Measurements from ENCODE around the gene APOD. TPM values are rescaled to one million over a fixed set of nuclear protein-coding genes. Genes with fewer than 3 reads are reported as not detected.
A peak's percentile ranks its signal among the peaks of the same experiment; 100 is the strongest.

Gene APOD
- total RNA-seq, 2 experiments from 2014 or later = 0.44 TPM; not detected in 1

DNA sequence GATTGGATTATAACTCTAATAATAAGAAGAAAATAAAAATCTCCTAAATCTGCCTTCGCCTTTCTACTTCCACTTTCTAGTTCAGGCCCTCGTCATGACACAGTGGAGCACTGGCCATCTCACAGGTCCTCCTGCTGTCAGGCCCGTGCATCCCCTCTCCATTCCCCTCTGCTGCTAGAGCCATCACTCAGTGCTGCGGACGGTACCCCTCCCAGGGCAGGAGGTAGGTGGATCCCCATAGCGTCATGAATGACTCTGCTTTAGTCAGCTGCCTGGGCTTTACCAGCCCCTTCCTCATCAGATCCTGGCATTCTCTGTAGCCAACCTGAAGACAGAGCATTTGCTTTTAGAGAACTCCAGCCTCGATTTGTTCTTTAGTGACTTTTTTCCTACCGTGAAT, 28.6 kb downstream of the APOD start:
- intact Hi-C loops (cut with micrococcal nuclease) = loop anchor here (1.0 to 10.0 kb wide), 4 partner anchors 12 to 352 kb away; partner anchors contain the start of genes PPP1R2 and TNK2
- Mint-ChIP-seq H3K36me3 (ENCODE audit: low read depth) (no peaks in the 10 kb centered on the region), H3K4me3 (peak overlapping the region; percentile 58), H3K27me3 (ENCODE audit: low read depth) (no peaks in the 10 kb centered on the region), H3K9me3 (no peaks in the 10 kb centered on the region), H3K4me1 (ENCODE audit: low read depth) (peaks cover 70% of the 10 kb centered on the region), H3K27ac (peak overlapping the region; percentile 33)
- CTCF ChIA-PET = interaction anchor here (0.8 to 3.2 kb wide), 7 partner anchors 9 to 295 kb away, joined by 3 to 16 read pairs (median 4); partner anchors contain the start of genes PPP1R2 and XXYLT1
- peak; percentile 76 for DNase-seq

- Mint-ChIP-seq H3K4me3 (no peak overlapping the region), H3K9me3 (no peaks in the 10 kb centered on the region), H3K27me3 (ENCODE audit: low read depth) (no peaks in the 10 kb centered on the region), H3K27ac (peak overlapping the region; percentile 44), H3K36me3 (ENCODE audit: low read depth) (no peaks in the 10 kb centered on the region), H3K4me1 (ENCODE audit: low read depth) (peaks cover 76% of the 10 kb centered on the region)
- no peak for DNase-seq
- CTCF ChIA-PET = interaction anchor here (0.6 to 3.2 kb wide), 4 partner anchors 9 to 283 kb away, joined by 3 to 16 read pairs (median 8); partner anchors contain the start of gene XXYLT1
- intact Hi-C loops (cut with micrococcal nuclease) = loop anchor here (2.0 to 10.0 kb wide), 3 partner anchors 16 to 948 kb away; partner anchors contain the start of gene RNF168
These were observed 29.3 kb downstream of the APOD start for GRCh38 chr3:195554458-195554857.

GRCh38 chr3:195553268-195553667, 30.5 kb downstream of the APOD start:
- H3K4me1 Mint-ChIP-seq (ENCODE audit: low read depth) = peaks cover 78% of the 10 kb centered on the region
- H3K27me3 Mint-ChIP-seq (ENCODE audit: low read depth) = no peaks in the 10 kb centered on the region
- no peak overlapping the region for H3K4me3 Mint-ChIP-seq
- no peaks in the 10 kb centered on the region for H3K36me3 Mint-ChIP-seq (ENCODE audit: low read depth)
- CTCF ChIA-PET = interaction anchor here (0.6 to 1.5 kb wide), 3 partner anchors 39 to 282 kb away, joined by 3 to 6 read pairs (median 3); partner anchors contain the start of gene XXYLT1
- no peaks in the 10 kb centered on the region for H3K9me3 Mint-ChIP-seq
- peak overlapping the region; percentile 62 for H3K27ac Mint-ChIP-seq
- DNase-seq = no peak
- intact Hi-C loops (cut with micrococcal nuclease) = loop anchor here (5.0 to 10.0 kb wide), 2 partner anchors 102 to 949 kb away; partner anchors contain the start of gene RNF168

GRCh38 chr3:195551381-195551978, 32.3 kb downstream of the APOD start:
- Mint-ChIP-seq H3K27me3 (ENCODE audit: low read depth) (no peaks in the 10 kb centered on the region), H3K27ac (no peak overlapping the region), H3K4me3 (no peak overlapping the region), H3K36me3 (ENCODE audit: low read depth) (no peaks in the 10 kb centered on the region), H3K9me3 (no peaks in the 10 kb centered on the region), H3K4me1 (ENCODE audit: low read depth) (peaks cover 85% of the 10 kb centered on the region)
- DNase-seq = no peak
- CTCF ChIA-PET = interaction anchor here (1.2 to 1.8 kb wide), 4 partner anchors 9 to 280 kb away, joined by 3 to 6 read pairs (median 4); partner anchors contain the start of genes PPP1R2 and XXYLT1
- intact Hi-C loops (cut with micrococcal nuclease) = loop anchor here (5.0 to 10.0 kb wide), 2 partner anchors 103 to 951 kb away; partner anchors contain the start of gene RNF168

DNA sequence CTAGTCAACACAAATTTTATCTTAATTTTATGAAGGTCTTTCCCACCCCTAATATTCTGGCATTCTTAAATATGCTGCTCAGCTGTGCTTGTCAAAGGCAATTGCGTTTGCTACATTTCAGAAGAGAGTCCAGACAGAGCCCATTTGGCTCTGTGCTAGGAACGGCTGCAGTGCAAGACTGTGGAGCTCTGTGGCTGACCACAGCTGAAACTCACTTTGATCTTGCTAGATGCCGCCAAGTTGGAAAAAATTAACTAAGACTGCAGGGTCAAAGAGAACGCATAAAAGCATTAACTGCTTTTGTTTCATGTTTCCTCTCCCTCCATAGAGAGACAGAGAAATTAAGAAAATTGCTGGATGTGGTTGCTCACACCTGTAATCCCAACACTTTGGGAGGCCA, 33.0 kb downstream of the APOD start:
- peaks cover 85% of the 10 kb centered on the region for H3K4me1 Mint-ChIP-seq (ENCODE audit: low read depth)
- peak overlapping the region; percentile 87 for H3K27ac Mint-ChIP-seq
- H3K36me3 Mint-ChIP-seq (ENCODE audit: low read depth) = no peaks in the 10 kb centered on the region
- H3K27me3 Mint-ChIP-seq (ENCODE audit: low read depth) = no peaks in the 10 kb centered on the region
- intact Hi-C loops (cut with micrococcal nuclease) = loop anchor here (5.0 to 10.0 kb wide), 2 partner anchors 104 to 952 kb away; partner anchors contain the start of gene RNF168
- DNase-seq = no peak
- CTCF ChIA-PET = interaction anchor here (0.6 to 2.3 kb wide), 9 partner anchors 8 to 280 kb away, joined by 3 to 9 read pairs (median 4); partner anchors contain the start of genes PPP1R2 and XXYLT1
- peak overlapping the region; percentile 56 for H3K4me3 Mint-ChIP-seq
- no peaks in the 10 kb centered on the region for H3K9me3 Mint-ChIP-seq

- Mint-ChIP-seq H3K27ac (peak overlapping the region; percentile 87), H3K36me3 (ENCODE audit: low read depth) (no peaks in the 10 kb centered on the region), H3K4me1 (ENCODE audit: low read depth) (peaks cover 83% of the 10 kb centered on the region), H3K9me3 (no peaks in the 10 kb centered on the region), H3K4me3 (peak overlapping the region; percentile 63), H3K27me3 (ENCODE audit: low read depth) (no peaks in the 10 kb centered on the region)
- CTCF ChIA-PET = interaction anchor here (0.6 to 2.3 kb wide), 11 partner anchors 8 to 280 kb away, joined by 3 to 9 read pairs (median 3); partner anchors contain the start of genes PPP1R2 and XXYLT1
- DNase-seq = peak; percentile 85
- intact Hi-C loops (cut with micrococcal nuclease) = loop anchor here (5.0 to 10.0 kb wide), 2 partner anchors 105 to 952 kb away; partner anchors contain the start of gene RNF168
These were observed 33.7 kb downstream of the APOD start for GRCh38 chr3:195549931-195550519.

- peaks cover 87% of the 10 kb centered on the region for H3K4me1 Mint-ChIP-seq (ENCODE audit: low read depth)
- H3K36me3 Mint-ChIP-seq (ENCODE audit: low read depth) = no peaks in the 10 kb centered on the region
These were observed 34.8 kb downstream of the APOD start for GRCh38 chr3:195548987-195549386.

DNA sequence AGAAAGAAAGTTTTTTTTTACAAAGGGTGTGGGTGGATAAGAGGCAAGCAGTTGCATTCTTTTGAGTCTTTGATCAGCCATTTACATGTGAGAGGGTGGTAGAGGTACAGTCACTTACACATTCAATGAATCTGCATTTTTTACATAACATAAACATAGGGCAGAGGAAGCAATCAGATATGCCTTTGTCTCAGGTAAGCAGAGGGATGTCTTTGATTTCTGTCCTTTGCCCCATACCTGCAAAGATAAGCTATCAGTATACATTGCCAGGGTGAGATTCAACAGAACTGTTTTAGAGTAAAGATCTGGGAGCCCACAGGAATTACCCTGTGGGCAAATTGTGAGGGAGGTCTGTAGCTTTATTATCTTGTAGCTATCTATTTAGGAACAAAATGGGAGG, 35.2 kb downstream of the APOD start:
- H3K9me3 Mint-ChIP-seq = no peaks in the 10 kb centered on the region
- H3K27ac Mint-ChIP-seq = no peak overlapping the region
- DNase-seq = no peak
- peaks cover 88% of the 10 kb centered on the region for H3K4me1 Mint-ChIP-seq (ENCODE audit: low read depth)
- H3K36me3 Mint-ChIP-seq (ENCODE audit: low read depth) = no peaks in the 10 kb centered on the region
- no peaks in the 10 kb centered on the region for H3K27me3 Mint-ChIP-seq (ENCODE audit: low read depth)
- H3K4me3 Mint-ChIP-seq = no peak overlapping the region
- CTCF ChIA-PET = interaction anchor here (1.2 to 2.3 kb wide), 2 partner anchors 35 to 277 kb away, joined by 3 to 9 read pairs; partner anchors contain the start of genes APOD and XXYLT1
- intact Hi-C loops (cut with micrococcal nuclease) = no loop called here

More at GRCh38 chr3:195548987-195549386, 34.8 kb downstream of the APOD start:
- CTCF ChIA-PET = interaction anchor here (1.2 to 2.3 kb wide), 2 partner anchors 35 to 278 kb away, joined by 3 to 9 read pairs; partner anchors contain the start of genes APOD and XXYLT1
- intact Hi-C loops (cut with micrococcal nuclease) = no loop called here
- Mint-ChIP-seq H3K4me3 (no peak overlapping the region), H3K27me3 (ENCODE audit: low read depth) (no peaks in the 10 kb centered on the region), H3K27ac (no peak overlapping the region), H3K9me3 (no peaks in the 10 kb centered on the region)
- no peak for DNase-seq

GRCh38 chr3:195548006-195548405, 35.7 kb downstream of the APOD start:
- DNase-seq = no peak
- CTCF ChIA-PET = no interaction called here
- H3K27ac Mint-ChIP-seq = no peak overlapping the region

DNA sequence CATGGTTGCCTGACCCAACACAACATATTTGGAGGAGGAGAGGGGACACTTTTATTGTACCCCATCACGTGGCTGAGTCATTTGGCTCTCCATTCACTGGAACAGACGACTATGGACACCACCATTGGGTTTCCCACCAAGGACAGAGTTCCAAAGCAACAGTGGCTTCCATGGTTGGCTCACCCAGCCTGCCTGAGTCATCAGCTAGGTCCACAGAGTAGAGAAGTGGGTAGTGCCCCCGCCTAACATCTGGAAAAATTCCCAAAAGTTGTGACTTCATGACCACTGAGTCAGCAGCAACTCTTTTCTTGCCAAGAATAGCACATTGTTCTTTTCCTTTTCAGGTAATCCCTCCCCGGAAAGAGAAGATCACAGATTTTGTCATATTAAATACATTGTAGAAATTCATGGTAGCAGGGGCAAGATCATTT, 37.6 kb downstream of the APOD start:
- H3K9me3 Mint-ChIP-seq = no peaks in the 10 kb centered on the region
- H3K4me3 Mint-ChIP-seq = peak overlapping the region; percentile 34
- intact Hi-C loops (cut with micrococcal nuclease) = no loop called here
- no peaks in the 10 kb centered on the region for H3K27me3 Mint-ChIP-seq (ENCODE audit: low read depth)
- H3K4me1 Mint-ChIP-seq (ENCODE audit: low read depth) = peaks cover 65% of the 10 kb centered on the region
- peak overlapping the region; percentile 88 for H3K27ac Mint-ChIP-seq
- peak; percentile 58 for DNase-seq
- CTCF ChIA-PET = interaction anchor here (1.2 to 2.4 kb wide), 3 partner anchors 9 to 361 kb away, joined by 4 to 16 read pairs (median 9); partner anchors contain the start of gene XXYLT1
- H3K36me3 Mint-ChIP-seq (ENCODE audit: low read depth) = peaks cover 5% of the 10 kb centered on the region

More at GRCh38 chr3:195548006-195548405, 35.7 kb downstream of the APOD start:
- intact Hi-C loops (cut with micrococcal nuclease) = no loop called here
- no peaks in the 10 kb centered on the region for H3K27me3 Mint-ChIP-seq (ENCODE audit: low read depth)
- peaks cover 84% of the 10 kb centered on the region for H3K4me1 Mint-ChIP-seq (ENCODE audit: low read depth)
- H3K9me3 Mint-ChIP-seq = no peaks in the 10 kb centered on the region
- no peak overlapping the region for H3K4me3 Mint-ChIP-seq
- no peaks in the 10 kb centered on the region for H3K36me3 Mint-ChIP-seq (ENCODE audit: low read depth)

DNA sequence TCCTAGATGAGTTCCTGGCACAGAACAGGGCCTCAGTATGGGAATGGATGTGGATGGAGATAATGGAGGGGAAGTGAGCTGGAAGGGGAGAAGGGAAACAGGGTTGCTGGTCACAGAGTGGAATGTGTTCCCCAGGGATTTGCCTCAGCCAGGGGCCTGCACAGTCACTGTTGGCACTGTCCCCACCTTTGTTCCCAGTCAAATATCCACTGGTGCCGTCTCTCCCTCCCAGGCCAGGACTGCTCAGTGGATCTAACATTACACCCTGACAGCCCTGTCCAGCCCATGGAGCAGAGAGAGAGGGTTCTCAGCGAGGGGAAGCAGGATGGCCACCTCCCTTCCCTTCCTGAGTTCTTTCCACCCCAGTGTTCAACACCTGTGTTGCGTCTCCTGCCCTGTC, 39.1 kb downstream of the APOD start:
- CTCF ChIA-PET = interaction anchor here (2.4 kb wide), 1 partner anchor 11 kb away, joined by 16 read pairs; no protein-coding TSS in a partner anchor
- H3K9me3 Mint-ChIP-seq = no peaks in the 10 kb centered on the region
- H3K4me3 Mint-ChIP-seq = peak overlapping the region; percentile 88
- peaks cover 16% of the 10 kb centered on the region for H3K36me3 Mint-ChIP-seq (ENCODE audit: low read depth)
- no peaks in the 10 kb centered on the region for H3K27me3 Mint-ChIP-seq (ENCODE audit: low read depth)
- no peak for DNase-seq
- H3K27ac Mint-ChIP-seq = peak overlapping the region; percentile 89
- H3K4me1 Mint-ChIP-seq (ENCODE audit: low read depth) = peaks cover 53% of the 10 kb centered on the region
- intact Hi-C loops (cut with micrococcal nuclease) = loop anchor here (5.0 kb wide), 3 partner anchors 633 to 1057 kb away; partner anchors contain the start of genes ATP13A3 and LSG1

- H3K27ac Mint-ChIP-seq = peak overlapping the region; percentile 89
- no peaks in the 10 kb centered on the region for H3K9me3 Mint-ChIP-seq
- no peaks in the 10 kb centered on the region for H3K27me3 Mint-ChIP-seq (ENCODE audit: low read depth)
- intact Hi-C loops (cut with micrococcal nuclease) = loop anchor here (5.0 kb wide), 3 partner anchors 633 to 1057 kb away; partner anchors contain the start of genes ATP13A3 and LSG1
- peaks cover 21% of the 10 kb centered on the region for H3K36me3 Mint-ChIP-seq (ENCODE audit: low read depth)
- peaks cover 55% of the 10 kb centered on the region for H3K4me1 Mint-ChIP-seq (ENCODE audit: low read depth)
- peak overlapping the region; percentile 88 for H3K4me3 Mint-ChIP-seq
- CTCF ChIA-PET = no interaction called here
- DNase-seq = no peak
These were observed 39.6 kb downstream of the APOD start for GRCh38 chr3:195544230-195544536.
